Measurements from ENCODE around the gene RNF144B.
"Not testable (repeated sequence)": the region's sequence is repeated elsewhere in the genome, so short reads cannot be mapped to it uniquely, and the experiment has no call there.

RNF144B gene

GRCh38 chr6:18447552-18447951, 60.4 kb downstream of the RNF144B start:
- FAIRE-seq, result no peak

GRCh38 chr6:18451756-18452155, 64.6 kb downstream of the RNF144B start:
- no peak for FAIRE-seq

DNA sequence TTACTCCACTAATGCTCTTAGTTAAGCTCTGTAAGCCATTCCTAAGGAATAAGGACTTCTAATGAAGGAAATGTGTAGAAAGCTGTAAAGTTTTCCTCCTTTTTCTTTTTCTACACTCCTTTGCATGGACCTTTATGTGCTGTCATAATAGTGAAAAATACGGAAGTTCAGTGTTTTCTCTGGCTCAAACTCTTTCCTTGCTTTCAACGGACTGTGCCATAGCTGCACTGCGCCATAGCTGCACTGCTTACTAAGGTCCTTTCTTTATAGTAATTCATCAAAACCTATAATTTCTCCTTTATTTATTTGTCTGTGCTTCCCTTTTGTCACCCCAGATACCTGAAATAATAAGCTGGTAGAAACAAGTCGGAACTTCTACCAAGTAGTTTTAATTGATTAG, 67.3 kb downstream of the RNF144B start:
- FAIRE-seq, result no peak

- no peak for FAIRE-seq
Measured at GRCh38 chr6:18457065-18457737, 70.1 kb downstream of the RNF144B start.

- not testable (repeated sequence) for FAIRE-seq
Measured at GRCh38 chr6:18458086-18458485, 70.9 kb downstream of the RNF144B start.

DNA sequence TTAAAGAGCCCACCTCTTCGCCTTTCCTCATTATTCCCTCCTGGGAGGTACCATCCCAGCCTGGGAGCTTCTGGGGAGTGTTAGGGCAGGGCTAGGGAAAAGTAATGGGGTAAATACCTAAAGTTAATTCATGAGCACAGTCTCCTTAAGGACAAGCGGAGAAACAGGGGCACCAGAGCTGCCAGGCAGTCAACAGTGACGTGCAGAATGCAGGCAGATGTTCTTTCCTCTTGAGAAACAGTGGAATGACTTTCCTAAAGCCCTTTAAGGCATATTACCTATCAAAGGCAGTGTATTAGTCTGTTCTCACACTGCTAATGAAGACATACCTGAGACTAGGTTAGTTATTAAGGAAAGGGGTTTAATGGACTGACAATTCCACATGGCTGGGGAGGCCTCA, 76.3 kb downstream of the RNF144B start:
- FAIRE-seq, result no peak

DNA sequence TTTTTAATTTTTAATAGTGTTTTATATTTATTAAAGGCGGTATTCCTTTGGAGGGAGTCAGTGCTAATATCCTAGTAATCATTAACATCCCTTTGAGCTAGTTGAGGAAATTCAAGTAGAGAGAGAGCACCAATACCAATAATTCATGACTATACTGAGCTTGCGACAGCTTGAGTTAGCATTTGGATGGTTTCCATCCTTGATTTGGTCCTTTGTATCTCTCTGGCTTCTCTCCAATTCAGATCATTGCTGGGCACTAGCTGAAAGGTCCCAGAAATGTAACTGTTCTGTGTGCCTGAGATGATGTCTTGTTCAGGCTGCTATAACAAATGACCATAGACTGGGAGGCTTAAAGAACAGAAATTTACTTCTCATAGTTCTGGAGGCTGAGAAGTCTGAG, 77.0 kb downstream of the RNF144B start:
- FAIRE-seq, result no peak

DNA sequence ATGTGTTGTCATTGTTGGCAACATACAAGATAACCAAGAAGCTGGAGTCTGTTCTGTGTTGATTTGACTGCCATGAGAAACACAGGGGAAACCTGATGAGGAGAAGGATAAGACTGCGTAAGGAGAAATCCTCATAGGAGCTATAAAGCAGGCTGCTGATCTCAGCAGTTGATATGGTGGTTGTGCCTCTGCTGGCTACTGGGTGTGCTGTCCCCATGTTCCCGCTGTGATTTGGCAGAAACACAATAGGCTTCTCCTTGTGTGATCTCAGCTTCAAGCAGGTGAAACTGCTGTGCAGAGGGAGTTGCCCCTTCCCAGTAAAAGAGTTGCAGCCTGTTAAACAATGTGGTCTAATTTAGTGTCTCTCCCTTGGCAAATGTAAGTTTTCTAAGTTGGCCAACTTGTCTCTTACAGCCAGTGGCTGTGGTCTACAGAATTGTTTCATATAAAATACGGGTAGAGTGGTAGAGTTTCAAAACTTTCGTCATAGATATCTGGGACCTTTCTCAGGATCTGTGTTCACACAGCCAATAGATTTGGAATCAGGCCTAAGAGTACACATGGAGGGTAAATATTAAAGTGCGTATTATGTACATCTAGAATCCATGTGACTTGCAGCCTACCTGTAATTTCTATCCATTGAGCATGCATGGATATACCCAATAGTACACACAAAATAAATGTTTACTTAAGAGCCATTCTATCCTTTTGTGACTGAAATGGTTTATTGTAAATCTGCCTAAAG, 78.4 kb downstream of the RNF144B start:
- FAIRE-seq, result no peak

- FAIRE-seq, result no peak
Measured at GRCh38 chr6:18467741-18468502, 80.8 kb downstream of the RNF144B start.

DNA sequence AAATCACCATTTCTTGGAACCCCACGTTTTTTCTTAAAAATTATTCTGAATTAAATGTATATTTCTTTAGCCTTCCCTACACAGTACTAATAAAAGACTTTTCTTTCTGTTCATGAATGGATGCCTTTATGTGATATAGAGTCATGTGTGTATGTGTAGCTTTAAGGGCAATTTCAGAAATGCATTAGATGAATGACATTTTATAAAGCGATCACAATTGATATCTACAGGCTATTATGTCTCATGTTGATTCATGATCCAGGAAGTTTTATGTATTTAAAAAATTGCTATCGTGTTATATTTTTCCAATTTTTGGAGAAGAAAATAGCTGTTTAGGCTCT, 81.3 kb downstream of the RNF144B start:
- FAIRE-seq, result no peak

GRCh38 chr6:18469536-18469935, 82.4 kb downstream of the RNF144B start:
- FAIRE-seq, result no peak

GRCh38 chr6:18471232-18471964, 84.2 kb downstream of the RNF144B start:
- FAIRE-seq, result no peak

DNA sequence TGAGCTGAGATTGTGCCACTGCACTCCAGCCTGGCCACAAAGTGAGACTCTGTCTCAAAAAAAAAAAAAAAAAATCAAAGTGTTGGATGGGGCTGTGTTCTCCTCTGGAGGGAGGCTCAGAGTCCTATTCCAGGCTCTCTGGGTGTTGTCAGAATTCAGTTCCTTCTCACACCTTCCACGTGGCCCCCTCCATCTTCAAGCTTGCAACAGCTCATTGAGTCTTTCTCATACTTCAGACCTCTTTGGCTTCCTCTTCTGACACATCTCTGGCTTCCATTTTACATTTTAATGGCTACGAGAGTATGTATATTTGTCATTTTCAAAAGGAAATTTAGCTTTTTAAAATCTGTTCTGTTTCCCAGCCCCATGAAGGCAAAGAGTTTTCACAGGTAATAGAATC, 85.8 kb downstream of the RNF144B start:
- no peak for FAIRE-seq

DNA sequence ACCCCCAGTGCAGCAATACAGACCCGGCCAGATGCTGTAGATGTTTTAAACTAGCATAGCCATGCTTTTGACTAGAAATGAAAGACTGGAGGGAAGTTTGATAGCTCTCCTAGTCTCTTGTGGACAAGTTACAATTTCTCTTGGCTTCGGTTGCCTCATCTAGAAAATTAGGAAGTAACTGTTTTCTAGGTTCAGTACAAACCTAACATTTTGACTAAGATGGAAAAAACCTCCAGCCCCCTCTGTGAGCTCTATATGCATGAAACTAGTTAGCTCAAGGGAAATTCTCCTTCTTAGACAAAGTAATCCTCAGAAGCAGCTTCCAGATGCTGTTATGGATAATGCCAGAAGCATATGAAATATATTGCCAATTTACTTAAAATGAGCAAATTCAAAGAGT, 86.6 kb downstream of the RNF144B start:
- FAIRE-seq, result no peak

GRCh38 chr6:18477301-18477941, 90.3 kb downstream of the RNF144B start:
- no peak for FAIRE-seq

- FAIRE-seq, result no peak
Measured at GRCh38 chr6:18478610-18479009, 91.5 kb downstream of the RNF144B start.

GRCh38 chr6:18481870-18482269, 94.7 kb downstream of the RNF144B start:
- no peak for FAIRE-seq

DNA sequence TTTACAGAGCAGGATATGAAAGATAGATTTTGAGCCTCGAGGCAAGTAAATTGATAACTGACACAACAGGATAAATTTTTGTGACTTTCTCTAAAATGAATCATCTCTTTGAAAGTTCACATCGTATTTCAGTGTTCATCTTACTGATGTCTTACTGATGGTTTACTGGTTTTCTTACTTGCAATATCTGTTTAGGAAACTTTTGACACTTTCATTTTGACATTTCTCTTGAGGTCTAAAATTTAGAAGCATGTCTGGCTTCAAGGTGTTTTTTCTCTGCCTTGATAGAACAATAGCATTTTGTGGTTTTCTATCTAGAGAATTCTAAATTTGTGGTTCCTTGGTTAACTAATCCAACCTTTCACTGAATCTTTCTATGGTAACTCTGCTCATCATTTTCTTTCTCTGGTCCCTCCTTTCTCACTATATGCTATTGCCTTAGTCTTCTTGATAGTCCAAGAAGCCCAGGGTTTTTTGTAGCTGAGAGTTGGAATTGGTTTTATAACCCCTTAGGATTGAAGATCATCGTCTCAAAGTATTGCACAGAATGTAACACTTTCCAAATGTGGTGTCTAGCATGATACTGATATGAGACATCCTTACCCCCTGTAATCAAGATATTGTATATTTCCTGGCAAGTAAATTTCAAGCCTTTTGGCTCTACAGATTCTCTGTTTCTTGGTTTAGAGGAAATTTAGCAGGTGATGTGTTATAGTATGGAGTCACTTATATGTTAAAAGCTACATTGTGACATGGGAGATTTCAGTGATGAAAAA, 98.7 kb downstream of the RNF144B start:
- no peak for FAIRE-seq

DNA sequence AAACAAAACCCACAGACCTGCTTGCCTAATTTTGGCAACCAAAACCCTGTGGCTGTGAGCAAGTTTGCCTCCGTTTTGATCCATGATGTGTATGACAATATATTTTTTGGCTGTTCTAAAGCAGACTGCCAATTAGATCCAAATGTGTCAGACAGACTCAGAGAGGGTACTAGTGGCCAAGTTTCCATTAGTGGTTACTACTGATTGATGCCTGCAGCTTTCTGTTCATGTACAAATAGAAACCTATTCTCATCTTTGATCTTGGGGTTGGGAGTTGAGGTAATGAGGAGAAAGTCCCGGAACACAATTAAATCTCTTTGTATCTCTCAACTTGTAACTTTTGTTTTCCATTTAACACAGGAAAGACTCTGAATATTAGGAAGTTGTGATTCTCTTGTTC, 100.9 kb downstream of the RNF144B start:
- FAIRE-seq, result no peak

DNA sequence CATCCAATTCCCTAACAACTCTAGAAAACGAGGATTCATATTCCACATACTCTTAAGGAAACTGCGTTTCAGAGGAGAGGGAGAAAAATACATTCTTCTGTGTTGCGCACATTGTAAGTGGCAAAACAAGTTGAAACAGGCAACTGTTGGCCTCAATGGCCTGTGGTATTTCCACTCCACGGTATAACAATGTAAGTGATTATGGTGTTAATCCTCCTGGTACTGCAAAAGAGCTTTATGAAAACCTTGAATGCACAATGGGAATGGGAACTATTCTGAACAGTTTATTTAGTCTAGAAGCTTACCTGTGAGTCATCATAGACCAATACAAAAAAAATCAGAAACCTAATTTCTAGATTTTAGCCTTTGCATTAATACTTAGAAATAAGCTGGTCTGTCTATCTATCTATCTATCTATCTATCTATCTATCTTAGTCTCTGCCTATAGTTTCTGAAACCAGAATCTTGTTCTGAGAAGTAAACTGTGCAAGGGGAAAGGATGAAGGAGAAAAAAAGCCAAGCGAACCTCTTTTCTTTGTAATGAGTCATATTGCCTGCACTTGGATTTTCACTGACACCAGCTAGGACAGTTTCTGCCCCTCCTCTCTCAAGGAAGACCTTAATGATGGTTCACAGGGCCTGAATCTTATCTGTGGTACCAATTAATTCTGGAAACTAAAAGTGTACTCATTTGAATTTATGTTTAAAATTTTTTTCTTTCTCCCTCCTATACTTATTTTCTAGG, 101.5 kb downstream of the RNF144B start:
- no peak for FAIRE-seq

DNA sequence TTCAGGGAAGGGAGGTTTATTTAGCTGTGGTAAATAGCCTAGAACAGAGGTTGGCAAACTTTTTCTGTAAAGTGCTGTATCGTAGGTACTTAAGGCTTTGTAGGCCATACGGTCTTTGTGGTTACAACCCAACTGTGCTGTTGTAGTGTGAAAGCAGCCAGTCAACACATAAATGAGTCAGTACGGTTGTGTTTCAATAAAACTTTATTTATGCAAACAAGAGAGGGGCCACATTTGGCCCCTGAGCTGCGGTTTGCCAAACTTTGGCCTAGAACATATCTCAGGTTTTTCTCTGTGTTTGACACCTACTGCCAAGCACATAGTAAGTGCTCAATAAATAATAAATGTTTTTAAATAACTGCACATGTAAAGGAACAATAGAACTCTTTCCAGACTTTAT, 102.2 kb downstream of the RNF144B start:
- FAIRE-seq, result no peak
